ENCODE results near the gene STC2. TPM values are rescaled to one million over a fixed set of nuclear protein-coding genes. Genes with fewer than 3 reads are reported as not detected.

Gene STC2
- total RNA-seq, 3 donors from 2014 or later (not counting 1 experiment from before 2014, with no cell fraction given): not detected

DNA sequence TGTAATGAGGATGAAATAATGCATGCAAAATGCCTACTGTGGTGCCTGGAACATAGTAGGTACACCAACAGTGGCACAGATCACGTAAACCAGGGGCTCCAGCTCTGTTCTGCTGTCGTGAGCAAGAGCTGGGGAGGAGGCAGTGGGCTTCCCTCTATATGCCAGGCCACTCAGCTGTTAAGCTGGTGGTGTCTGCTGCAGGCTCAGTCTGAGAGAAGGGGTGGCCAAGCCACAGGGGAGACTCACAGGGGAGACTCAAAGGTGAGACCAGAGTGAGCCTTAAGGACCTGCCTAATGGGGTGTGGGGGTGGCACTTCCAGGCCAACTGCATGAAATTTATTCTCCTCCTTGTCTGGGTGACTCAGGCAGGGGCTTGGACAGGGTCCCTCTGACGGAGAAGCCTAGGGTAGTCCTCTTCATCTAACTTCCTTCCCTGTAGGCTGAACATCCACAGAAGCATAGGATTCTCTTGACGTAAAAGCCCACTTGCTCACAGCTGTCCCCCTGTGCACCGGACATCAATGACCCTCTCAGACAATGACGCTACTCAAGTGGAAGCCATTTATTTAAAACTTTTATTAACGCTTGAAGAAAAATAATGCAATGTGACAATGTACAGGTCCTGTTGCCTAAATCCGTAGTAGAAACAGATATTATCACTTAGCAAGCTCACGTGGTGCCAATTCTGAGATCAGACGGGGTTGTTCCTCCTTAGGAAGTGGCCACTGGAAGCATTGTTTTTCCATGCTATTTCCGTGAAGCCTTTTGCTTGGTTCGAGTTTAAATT lies 13.9 kb downstream of the STC2 start:
- H3K9me3 Mint-ChIP-seq: no peaks in the 10 kb centered on the region
- H3K9me3 ChIP-seq (ENCODE audit: control insufficient read depth, insufficient read depth, low read length): no peaks in the 10 kb centered on the region
- no peaks in the 10 kb centered on the region for H3K4me1 Mint-ChIP-seq
- H3K27me3 ChIP-seq (ENCODE audit: control insufficient read depth, insufficient read depth, low read length): peaks cover 2% of the 10 kb centered on the region
- intact Hi-C loops (cut with micrococcal nuclease): no loop called here
- no peak for ATAC-seq
- no peak for TF ChIP-seq CTCF (IDR thresholded peaks at IDR 0.05)
- H3K27ac Mint-ChIP-seq: no peak overlapping the region
- WGBS (ENCODE audit: insufficient coverage): 70% methylated on average over 11 of the region's 12 CpGs
- H3K36me3 Mint-ChIP-seq: no peaks in the 10 kb centered on the region
- H3K27ac ChIP-seq (ENCODE audit: low read length): no peak overlapping the region
- no peak overlapping the region for H3K4me3 Mint-ChIP-seq
- H3K36me3 ChIP-seq (ENCODE audit: control insufficient read depth, insufficient read depth, low read length): no peaks in the 10 kb centered on the region
- peaks cover 21 to 55% of the 10 kb centered on the region in 2 donors for H3K27me3 Mint-ChIP-seq (ENCODE audit: low read depth in 2 of 2)
- no peak for DNase-seq
- no peaks in the 10 kb centered on the region for H3K4me1 ChIP-seq (ENCODE audit: control insufficient read depth, insufficient read depth, low read length)
- no peak overlapping the region for H3K4me3 ChIP-seq (ENCODE audit: low read length)

DNA sequence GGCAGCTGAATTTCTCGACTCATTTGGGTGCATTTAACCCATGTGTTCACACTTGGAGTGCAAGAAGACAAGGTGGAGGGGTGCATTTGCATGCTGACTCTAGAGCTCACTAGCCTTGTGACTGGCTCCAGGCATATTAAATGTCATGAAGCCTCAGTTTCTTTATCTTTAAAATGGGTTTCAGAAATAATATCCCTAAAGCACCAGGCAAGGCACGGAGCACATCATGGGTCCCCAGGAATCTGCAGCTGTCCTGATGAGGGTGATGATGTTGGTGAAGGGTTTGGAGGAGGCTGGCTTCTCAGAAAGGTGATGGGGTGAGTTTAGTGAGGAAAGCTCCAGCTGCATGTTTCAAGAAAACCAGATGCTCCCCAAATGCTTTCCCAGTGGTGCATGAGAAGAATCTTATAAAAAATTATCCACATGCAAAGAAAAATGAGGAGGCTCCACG lies 14.8 kb downstream of the STC2 start:
- Histone ChIP-seq H3K4me1 (ENCODE audit: control insufficient read depth, insufficient read depth, low read length) (no peaks in the 10 kb centered on the region), H3K27me3 (ENCODE audit: control insufficient read depth, insufficient read depth, low read length) (peaks cover 2% of the 10 kb centered on the region), H3K9me3 (ENCODE audit: control insufficient read depth, insufficient read depth, low read length) (no peaks in the 10 kb centered on the region), H3K4me3 (ENCODE audit: low read length) (no peak overlapping the region), H3K27ac (ENCODE audit: low read length) (no peak overlapping the region), H3K36me3 (ENCODE audit: control insufficient read depth, insufficient read depth, low read length) (no peaks in the 10 kb centered on the region)
- H3K27me3 Mint-ChIP-seq (ENCODE audit: low read depth in 2 of 2): peaks cover 19 to 52% of the 10 kb centered on the region in 2 donors
- no peak overlapping the region for H3K27ac Mint-ChIP-seq
- no peak overlapping the region for H3K4me3 Mint-ChIP-seq
- intact Hi-C loops (cut with micrococcal nuclease): no loop called here
- no peaks in the 10 kb centered on the region for H3K9me3 Mint-ChIP-seq
- no peaks in the 10 kb centered on the region for H3K36me3 Mint-ChIP-seq
- 73% methylated on average over 2 of the region's 3 CpGs for WGBS (ENCODE audit: insufficient coverage)
- no peak for DNase-seq
- no peak for TF ChIP-seq CTCF (IDR thresholded peaks at IDR 0.05)
- no peak for ATAC-seq
- no peaks in the 10 kb centered on the region for H3K4me1 Mint-ChIP-seq

GRCh38 chr5:173312821-173313220 lies 15.4 kb downstream of the STC2 start:
- no peaks in the 10 kb centered on the region for H3K4me1 ChIP-seq (ENCODE audit: control insufficient read depth, insufficient read depth, low read length)
- no peak for TF ChIP-seq CTCF (IDR thresholded peaks at IDR 0.05)
- DNase-seq: no peak
- Mint-ChIP-seq H3K4me1 (no peaks in the 10 kb centered on the region), H3K36me3 (no peaks in the 10 kb centered on the region), H3K4me3 (no peak overlapping the region), H3K9me3 (no peaks in the 10 kb centered on the region), H3K27ac (no peak overlapping the region), H3K27me3 (ENCODE audit: low read depth in 2 of 2) (peaks cover 19 to 46% of the 10 kb centered on the region in 2 donors)
- WGBS (ENCODE audit: insufficient coverage): 70% methylated on average over 3 of the region's 3 CpGs
- no peaks in the 10 kb centered on the region for H3K36me3 ChIP-seq (ENCODE audit: control insufficient read depth, insufficient read depth, low read length)
- intact Hi-C loops (cut with micrococcal nuclease): no loop called here
- H3K27ac ChIP-seq (ENCODE audit: low read length): no peak overlapping the region
- no peak for ATAC-seq
- no peaks in the 10 kb centered on the region for H3K9me3 ChIP-seq (ENCODE audit: control insufficient read depth, insufficient read depth, low read length)
- no peak overlapping the region for H3K4me3 ChIP-seq (ENCODE audit: low read length)
- peaks cover 2% of the 10 kb centered on the region for H3K27me3 ChIP-seq (ENCODE audit: control insufficient read depth, insufficient read depth, low read length)
